Measurements from ENCODE around the gene C15orf61.

The C15orf61 gene

DNA sequence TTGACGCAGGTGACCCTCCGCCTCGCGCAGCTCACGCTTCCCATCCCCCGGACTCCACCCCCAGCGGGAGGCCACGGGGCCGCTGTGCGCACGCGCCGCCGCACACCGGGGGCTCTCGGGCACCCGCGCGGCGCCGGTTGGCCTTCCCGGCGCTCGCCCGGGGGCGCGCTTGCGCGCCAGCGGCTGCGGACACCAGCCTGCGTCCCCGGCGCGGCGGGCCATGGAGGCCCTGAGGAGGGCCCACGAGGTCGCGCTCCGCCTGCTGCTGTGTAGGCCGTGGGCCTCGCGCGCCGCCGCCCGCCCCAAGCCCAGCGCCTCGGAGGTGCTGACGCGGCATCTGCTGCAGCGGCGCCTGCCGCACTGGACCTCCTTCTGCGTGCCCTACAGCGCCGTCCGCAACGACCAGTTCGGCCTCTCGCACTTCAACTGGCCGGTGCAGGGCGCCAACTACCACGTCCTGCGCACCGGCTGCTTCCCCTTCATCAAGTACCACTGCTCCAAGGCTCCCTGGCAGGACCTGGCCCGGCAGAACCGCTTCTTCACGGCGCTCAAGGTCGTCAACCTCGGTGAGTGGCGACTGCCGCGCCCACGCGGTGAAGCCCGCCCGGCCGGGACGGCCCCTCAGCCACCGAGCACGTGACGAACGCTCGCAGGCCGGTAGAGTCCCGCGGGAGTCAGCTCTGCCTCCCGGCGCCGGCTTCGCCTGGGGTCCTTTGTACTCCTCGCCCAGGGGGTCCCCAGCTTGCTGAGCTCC, at the start of gene C15orf61:
C15orf61 (plus strand) TSS at position 103 of the 754 bp plus-strand sequence; CDS start at position 221, 118 bp downstream.
- peak; percentile 90 for DNase-seq (ENCODE audit: low spot score)

DNA sequence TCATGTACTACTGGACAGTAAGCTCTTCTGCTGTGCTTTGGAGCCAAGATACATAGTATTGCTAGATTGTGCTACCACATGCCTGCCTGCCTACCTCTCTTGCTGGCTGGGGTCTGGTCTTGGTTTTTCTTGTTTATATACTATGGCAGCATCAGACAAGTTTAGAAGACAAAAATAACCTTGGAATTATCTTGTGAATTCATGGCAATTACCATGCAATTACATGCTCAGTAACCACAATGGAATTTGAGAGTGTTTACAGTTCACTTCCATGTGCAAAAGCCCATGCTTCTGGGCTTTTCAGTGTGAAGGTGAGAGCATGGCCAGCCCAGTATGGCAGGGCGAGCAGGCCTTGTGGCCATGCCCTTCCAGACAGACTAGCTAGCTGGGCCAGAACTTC, 48.0 kb upstream of the C15orf61 start:
- DNase-seq (ENCODE audit: low spot score) = no peak

DNA sequence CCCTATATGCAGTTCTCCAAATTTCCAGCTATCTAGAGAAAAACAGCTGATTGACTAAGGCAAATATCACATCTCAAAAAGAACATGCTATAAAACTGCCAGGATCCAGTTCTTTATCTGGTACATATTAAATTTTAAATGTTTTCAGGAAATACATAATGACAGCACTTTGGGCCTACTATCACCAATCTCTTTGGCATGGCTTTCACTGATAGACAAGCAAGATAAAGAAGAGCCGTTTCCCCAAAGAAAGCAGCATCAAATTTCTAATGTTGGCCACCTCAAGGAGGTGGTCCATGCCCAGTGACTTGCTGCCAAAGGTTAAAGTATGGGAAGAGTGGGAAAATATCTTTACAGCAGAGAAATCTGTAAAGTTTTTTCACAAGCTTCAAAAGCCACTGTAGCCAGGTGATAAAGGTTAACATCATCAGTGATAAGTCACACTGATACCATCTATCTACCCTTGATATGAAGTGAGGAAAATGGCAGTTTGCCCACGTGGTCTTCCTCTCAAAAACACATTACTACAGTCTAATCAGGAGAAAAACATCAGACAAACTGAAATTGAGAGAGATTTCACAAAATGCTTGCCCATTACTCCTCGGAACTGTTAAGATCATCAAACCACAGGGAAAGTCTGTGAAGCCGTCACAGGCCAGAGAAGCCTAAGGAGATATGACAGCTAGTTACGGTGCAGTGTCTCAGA, 46.4 kb upstream of the C15orf61 start:
- DNase-seq (ENCODE audit: low spot score) = no peak

DNA sequence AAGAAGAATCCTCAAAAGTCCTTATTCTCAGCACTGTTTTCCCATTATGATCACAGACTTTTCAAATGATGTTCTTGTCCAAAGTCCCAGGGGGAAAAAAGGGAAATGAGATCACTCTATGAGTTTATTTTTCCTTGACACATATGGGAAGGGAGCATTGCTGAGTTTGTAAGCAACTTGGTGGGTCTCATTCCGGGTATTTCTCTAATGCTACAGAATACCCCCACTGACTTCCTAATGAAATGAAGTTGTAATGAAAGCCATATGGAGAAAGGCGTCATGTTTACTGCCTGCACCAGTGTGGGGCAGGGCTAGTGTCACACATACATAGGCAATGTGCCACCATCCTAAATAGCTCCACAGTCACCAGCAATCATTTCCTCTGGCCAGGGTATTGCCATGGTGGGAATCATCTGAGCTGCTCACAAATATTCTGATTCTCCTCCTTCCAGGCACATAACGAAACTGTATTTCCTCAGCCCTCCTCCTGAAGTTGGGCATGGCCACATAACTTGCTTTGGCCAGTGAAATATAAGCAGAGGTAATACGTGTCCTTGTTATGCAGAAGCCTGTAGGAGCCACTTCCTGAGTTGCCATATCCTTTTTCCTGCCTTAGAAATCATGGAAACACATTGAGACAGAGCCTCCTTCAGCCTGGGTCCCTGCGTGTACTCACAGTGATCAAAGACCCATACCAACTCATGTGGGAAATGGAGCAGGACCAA, 41.0 kb upstream of the C15orf61 start:
- DNase-seq (ENCODE audit: low spot score) = no peak

DNA sequence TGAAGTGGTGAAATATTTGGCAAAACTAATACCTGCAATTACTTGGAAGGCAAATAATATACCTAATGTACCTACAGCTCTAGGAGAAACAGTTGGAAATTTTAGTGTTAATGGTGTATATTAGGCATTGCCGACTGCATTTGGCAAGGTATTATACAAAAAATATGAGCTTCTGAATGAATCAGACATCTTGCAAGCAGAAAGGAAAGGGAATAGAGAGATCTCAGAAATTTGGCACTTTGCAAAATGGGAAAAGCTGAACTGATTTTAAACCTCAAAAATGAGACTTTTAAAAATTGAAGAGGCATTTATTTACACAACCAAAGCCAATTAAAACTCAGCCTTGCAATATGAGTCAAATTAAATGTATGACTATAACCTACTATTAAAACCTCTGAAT, 40.2 kb upstream of the C15orf61 start:
- no peak for DNase-seq (ENCODE audit: low spot score)

DNA sequence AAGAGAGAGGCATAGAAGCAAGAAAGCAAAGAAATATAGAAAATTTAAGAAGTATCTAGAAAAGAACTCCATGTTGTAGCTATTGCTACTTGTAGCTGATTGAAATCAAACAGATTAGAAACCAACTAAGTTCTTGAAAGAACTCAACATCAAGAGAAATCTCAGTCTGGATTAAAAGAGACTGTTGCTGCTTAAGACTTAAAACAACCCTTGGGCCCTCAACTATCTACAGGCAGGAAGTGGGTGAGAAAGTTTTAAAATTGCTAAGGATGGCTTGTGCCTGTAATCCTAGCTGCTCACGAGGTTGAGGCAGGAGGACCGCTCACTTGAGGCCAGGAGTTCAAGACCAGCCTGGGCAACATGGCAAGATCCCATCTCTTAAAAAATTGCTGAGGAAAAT, 39.3 kb upstream of the C15orf61 start:
- no peak for DNase-seq (ENCODE audit: low spot score)

DNA sequence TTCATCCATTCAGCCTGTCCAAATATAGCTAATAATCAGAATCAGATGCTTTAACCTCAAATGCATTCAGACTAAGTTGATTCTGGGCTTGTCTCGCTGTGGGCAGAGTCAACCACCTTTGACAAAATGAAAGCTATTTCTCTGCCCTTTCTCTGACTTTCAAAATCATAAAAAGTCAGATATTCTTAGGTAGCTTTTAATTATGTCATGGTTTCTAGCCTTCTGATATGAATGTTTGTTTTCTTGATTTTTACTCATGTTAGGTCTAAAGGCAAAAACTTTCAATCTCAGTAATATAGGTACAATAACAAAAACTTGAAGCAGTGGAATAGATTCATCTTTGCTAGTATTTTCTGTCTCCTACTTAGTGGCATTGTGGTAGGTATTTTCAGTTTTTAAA, 25.3 kb upstream of the C15orf61 start:
- DNase-seq (ENCODE audit: low spot score) = no peak

DNA sequence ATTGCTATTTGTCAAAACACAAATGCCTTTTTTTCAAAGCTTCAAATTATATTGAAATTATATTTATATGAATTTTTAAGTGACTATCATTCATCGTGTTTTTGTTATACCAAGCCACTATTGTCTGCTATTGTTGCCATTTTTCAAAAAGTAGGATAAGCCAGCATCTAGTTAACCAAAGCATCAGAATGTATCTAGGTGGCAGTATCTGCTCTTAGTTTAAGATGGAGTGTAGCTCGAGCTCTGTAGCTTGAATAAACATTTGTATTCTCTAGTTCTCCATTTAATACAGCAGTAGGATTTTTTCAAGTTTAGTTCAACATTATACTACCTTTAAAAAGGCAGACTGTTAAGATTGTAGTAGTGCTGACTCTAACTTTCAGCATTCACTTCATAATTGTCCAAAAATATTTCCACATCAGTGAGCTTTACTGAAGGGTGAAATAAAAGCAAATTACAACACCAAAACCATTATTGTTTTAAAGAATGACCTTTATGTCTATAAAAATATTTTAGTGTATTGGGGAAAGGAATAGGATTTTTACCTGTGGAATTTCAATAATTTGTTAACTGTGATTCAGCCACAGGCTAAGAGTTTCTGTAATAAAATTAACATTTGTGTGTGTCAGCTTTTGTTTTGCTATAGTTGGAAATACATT, 19.6 kb upstream of the C15orf61 start:
- peak; percentile 12 for DNase-seq (ENCODE audit: low spot score)

DNA sequence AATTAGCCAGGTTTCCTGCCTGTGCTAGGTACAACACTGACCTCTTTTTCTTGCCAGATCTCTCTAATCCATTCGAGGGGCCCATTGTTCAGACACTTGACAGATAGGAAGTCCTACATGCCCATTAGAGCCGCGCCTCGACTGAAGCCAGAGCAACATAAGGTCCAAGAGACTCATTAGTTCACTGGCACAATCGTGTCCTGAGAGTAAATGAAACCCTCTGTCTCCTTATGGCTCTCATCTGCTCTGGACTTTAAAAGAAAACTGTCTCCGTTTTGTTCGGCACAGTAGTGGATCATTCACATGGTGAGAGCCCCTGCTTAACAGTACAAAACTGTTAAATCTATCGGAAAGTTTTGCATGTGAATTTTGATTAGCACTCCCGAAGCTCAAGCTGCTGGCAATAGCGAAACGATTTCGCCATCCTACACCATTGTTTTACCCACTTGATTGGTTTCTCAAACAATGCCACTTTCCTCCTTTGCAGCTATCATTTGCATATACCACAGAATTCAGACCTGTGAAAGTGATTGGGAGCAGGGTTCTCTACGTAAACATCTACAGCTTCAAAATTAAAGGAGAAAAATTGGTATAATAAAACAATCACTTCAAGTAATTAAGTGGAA, 19.0 kb upstream of the C15orf61 start:
- DNase-seq (ENCODE audit: low spot score) = no peak

DNA sequence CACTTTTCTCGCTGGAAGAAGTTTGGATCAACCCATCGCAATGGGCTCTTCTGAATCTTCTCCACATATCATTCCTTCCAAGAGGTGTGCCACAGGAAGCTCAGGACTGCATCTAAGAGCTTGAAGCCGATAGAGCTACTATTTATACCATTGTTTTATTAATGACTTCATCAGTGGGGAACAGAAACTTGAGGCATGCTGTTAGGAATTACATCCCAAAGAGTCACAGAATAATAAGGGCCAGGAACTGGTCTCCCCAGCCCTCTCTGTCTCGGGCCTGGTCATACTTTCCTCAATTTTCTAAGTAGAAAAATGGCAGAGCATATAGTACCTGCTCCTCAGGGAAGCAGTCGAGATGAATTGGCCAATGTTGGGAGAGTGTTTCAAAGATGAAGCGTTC, 16.9 kb upstream of the C15orf61 start:
- no peak for DNase-seq (ENCODE audit: low spot score)

DNA sequence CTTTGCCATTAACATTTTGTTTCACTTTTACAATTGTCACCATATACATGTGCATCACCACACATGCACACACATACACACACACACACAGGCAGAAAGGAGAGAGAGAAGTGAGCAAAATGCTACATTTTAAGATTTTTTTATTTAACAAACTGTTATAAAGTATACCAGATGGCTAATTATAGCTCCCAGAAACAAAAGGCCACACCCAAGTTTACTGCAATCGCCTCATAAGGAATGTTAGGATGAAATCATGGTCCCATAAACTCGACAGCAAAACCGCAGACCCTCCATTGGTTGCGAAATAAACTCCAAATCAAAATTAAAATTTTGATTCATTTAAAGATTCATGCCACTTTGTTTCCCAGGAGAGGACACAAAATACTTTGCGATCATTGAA, 16.1 kb upstream of the C15orf61 start:
- no peak for DNase-seq (ENCODE audit: low spot score)

DNA sequence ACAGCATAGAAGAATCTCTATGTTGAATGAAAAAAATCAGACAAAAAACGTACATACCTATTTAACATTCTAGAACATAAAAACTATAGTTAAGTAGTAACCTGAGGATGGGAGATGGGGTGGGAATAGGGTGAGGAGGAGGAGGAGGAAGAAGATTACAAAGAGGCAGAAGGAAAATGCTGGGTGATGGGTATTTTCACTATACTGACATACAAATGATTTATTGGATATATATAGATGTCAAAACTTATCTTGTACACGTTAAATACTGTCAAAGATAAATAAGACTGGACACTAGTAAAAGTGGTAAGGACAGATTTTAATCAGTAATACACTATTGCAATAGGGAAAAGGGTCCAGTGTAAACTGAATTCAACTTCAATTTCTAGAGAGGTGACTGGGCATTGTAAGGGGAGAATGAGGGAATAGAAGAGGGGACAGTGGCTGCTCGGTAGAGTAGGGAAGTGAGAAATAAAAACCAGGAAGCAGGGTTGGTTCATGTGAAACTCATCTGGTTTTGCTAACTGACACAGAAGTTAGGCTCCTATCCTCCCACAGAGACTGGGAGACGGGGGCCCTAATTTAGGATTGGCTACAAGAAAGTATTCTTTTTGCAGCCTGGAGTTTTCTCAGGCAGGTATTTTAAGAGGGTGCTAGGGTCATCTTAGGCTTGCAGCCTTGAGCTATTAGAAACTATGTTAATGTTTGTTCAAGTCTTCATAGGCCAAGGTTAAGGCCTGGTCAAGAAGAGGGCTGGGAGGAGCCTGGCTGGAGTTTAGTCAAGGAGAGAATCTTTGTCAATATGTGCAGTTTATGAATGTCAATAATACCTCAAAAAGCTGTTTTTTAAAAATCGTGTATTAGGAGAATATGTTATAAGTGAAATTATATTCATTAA, 15.0 kb upstream of the C15orf61 start:
- no peak for DNase-seq (ENCODE audit: low spot score)

DNA sequence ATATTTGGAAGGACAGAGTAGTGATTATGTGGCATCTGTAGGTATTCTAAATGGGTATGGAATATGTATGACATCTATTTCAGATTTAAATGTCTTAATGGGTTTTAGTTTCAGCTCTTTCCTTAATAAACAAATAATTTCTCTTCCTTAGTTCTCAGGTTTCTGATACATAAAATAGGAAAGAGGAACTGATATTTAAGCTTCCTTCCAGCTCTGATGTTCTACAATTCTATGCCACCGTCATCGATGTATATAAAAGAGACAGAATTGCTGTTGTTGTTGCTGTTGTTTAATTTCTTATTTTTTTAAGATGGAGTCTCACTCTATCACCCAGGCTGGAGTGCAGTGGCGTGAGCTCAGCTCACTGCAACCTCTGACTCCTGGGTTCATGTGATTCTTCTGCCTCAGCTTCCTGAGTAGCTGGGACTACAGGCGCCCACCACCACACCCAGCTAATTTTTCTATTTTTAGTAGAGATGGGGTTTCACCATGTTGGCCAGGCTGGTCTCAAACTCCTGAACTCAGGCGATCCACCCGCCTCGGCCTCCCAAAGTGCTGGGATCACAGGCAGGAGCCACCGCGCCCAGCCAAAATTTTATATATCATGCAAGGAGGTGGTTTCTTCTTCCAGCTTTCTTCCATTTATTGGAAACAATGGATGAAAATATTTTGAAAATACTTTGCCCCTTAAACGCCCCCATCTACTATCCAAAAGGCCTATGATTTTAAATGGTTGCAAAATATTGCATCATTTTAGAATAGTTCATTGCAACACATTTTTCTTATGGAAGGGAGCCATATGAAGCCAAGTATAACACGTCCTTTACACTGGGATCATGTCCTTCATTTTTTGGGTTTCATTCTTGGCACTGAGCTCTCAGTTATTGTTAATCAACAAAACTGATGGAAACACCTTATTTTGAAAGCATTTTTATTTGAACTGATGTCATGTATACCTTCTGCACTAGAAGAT, 13.9 kb upstream of the C15orf61 start:
- DNase-seq (ENCODE audit: low spot score) = no peak

DNA sequence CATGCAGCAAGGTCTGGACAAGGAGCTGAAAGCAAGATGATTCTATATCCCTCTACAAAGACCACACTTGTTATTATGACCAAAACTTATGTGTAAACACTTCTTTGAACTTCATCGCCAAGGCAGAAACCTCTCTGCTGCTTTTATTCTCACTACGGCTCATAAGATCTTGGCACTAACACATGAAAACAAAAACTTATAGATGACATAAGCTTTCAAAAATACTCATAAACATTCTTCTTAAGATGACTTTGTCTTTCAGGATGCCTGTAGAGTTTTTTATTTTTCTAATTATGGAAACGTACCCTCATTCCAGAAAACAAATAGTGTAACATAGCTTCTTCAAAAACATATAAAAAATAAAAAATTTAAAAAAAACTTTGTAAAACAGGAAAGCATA, 12.5 kb upstream of the C15orf61 start:
- DNase-seq (ENCODE audit: low spot score) = no peak

DNA sequence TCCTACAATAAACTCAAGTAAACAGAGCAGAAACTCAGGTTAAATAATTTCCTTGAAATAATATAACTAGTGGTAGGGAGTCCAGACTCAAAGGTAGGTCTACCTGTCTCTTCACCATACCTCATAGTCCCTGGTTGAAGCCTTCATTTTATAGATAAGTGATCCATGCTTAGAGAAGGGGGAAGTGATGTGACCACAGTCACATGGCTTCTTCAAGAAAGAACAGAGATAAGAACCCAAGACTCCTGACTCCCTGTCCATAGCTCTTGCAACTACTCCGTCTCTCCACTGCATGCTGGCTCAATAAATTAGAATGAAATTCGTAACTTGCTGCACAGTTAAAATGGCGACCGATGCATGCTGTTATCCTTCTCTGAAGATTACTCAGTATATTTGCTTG, 11.0 kb upstream of the C15orf61 start:
- DNase-seq (ENCODE audit: low spot score) = no peak

DNA sequence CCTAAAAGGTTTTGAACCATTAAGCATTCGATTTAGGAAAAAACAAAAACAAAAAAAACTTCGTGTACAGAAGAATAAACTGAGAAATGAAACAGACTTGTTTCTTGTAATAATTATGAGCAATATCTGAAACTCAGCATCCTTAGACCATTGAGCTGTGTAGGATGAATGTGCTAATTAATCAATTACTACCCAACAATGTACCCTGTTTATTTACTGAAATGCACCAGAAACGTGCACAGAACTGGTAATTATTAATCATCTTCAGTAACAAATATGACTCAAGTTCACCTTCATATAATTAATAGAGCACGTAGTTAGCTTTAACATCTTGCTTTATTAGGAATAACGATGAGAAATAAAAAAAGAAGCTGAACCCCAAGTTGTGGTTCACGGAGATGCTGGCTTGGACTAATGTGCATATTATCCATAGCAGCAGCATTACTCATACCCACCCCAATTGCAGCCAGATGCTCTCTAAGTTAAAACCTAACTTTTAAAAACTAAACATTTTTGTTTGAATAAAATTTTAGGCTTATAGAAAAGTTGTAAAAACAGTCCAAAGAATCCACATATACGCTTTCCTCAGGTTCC, 10.2 kb upstream of the C15orf61 start:
- DNase-seq (ENCODE audit: low spot score) = no peak

DNA sequence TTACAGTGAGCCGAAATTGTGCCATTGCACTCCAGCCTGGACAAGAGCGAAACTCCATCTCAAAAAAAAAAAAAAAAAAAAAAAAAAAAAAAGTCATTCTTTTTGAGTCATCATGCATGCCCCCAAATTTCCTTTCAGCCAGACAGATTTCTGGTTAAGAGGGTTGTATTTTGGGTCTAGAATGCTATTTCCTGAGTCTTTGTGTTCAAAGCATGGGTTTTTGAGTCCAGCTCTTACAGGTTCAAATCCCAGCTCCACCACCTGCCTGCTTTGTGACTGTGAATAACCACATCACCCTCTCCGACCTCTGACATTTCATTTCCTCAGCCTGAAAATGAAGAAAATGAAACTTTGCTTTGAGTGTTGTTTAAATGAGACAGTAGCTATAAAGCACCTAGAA, 9.3 kb upstream of the C15orf61 start:
- no peak for DNase-seq (ENCODE audit: low spot score)

DNA sequence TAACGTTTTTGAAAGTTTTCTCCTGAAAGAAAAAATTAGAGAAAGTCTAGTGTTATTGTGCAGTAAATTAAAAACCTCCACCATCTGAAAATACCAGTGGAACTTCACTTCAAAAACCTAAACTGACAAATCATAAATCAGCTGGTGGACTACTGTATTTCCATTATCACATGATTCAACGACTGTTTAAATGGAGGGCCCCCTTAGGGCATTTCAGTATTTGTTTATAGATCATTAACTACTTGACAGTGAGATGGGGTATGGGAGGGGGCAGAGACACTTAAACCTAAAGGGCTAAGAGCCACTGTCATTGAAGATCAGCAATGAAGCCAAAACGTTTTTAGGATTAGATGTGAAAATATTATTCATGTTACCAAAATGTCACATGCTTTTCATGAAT, 8.8 kb upstream of the C15orf61 start:
- no peak for DNase-seq (ENCODE audit: low spot score)

DNA sequence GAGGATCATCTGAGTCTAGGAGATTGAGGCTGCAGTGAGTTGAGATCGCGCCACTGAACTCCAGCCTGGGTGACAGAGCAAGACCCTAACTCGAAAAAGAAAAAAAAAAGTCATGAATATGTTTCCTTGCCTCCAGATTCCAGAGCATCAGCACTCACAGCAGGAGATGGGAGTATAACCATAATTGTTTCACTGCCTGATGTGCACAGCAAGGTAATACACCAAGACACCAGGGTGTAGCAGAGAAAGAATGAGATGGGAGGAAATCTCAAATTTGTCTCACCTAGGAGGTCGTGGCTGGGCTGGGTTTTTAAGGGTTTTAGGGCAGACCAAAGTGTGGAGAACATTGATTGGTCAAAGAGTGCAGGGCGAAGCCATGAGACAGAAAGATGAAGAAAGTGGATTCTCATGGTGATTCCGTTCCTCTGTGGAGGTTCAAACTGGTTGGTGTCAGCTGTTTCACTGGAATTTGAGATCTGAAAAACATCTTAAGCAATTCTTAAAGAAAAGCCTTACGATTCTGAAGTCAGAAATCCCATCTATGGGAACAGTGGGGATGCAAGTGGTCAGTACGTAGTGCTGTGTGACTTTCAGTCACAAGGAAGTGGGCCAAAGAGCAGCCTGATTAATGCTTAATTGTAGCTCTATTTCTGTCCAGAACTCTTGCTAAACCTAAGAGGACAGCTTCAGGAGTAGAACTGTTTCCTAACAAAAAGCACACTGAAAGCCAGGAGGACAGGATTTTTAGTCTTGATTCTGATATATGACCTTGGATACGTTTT, 7.8 kb upstream of the C15orf61 start:
- DNase-seq (ENCODE audit: low spot score) = no peak

All from CD4-positive, alpha-beta T cell treated with Interleukin-2 at 100 ng/mL for 4 hours (primary cell).